Measurements from ENCODE around the gene RAB19. TPM values are rescaled to one million over a fixed set of nuclear protein-coding genes. Genes with fewer than 3 reads are reported as not detected.

The RAB19 gene, protein sequence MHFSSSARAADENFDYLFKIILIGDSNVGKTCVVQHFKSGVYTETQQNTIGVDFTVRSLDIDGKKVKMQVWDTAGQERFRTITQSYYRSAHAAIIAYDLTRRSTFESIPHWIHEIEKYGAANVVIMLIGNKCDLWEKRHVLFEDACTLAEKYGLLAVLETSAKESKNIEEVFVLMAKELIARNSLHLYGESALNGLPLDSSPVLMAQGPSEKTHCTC
- not detected in 2 replicates for total RNA-seq

DNA sequence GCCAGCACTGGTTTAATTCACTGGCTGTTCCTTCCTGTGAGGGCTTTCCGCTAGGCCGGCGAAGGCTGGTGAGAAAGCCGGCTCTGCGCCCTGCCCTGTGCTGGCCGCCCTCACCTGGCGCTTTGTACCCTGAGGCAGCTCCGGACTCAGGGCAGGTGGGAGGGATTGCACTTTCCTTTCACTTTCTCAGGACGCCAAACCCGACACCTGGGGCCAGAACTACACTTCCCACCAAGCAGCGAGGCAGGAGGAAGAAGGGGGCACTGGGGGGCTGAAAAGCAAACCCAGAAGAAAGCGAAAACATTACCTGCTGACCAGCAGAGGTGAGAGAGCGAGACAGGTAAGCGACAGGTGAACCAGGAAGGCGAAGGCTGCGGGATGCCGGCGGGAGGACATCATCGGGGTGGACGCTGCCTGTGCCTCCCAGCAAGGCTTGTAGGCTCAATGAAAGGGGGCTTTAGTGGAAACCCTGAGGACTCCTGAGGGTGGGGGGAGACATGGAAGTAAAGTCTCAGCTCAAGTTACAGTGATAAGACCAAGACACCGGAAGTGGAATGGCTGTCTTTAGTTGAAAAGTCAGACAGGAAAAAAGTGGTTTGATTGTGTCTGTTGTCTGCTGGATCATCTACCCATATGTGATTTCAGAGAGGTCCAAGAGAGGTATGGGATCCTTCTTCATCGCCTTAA lies at the start of gene RAB19:
Gene RAB19, plus strand, starts transcription at position 181 of the 687 bp plus-strand sequence. CDS start 3,589 bp downstream, outside the sequence.

DNA sequence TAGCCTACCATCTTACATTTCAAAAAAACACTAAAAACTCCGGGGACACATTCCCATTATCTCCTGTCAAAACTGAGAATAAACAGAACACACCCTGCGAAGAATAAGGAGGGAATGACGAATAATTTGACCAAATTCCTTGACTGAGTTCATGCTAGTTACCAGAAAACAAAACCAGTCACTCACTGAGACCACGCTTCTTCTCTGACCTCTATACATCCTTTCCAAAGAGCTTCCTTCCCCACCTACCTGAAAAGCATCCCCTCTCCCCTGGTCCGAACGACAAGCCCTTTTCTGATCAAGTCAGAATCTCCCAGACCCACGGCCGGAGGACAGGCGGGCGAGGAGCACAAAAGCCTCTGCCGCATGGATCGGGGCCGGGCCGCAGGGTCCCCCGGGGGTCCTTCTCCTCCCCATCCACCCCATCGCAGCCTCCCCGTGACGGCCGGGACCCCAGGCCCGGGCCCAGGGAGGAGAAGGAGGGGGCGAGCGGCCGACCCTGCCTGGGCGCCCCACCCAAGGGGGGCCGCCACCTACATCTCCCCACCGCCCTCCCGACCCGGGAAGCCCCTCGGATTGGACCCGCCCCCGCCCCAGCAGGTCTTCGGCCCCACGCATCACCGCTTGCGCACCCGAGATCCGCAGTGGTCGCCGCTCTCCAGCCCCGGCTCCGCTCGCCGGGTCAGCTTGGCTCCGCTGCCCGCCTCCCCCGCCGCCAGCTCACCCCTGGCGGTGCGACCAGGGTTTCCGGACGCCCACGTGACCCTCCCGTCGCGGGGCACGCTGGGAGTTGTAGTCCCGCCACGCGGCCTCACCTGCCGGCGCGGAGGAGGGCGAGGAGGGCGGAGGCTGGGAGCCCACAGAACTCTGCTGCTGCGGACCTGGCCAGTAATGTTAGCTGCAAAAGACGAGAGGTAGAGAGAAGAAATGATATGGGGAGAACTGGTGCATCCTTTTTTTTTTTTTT lies 5.8 kb upstream of the RAB19 start, which contains the start of gene SLC37A3:
Gene SLC37A3, minus strand, starts transcription at position 747 of the 967 bp plus-strand sequence. CDS start 16,004 bp downstream, outside the sequence.

Other genes with a start within 250 kb of the RAB19 start
- gene KDM7A, start 227.1 kb upstream of the RAB19 start, total RNA-seq, result 3.6 and 7.3 TPM in 2 replicates
- 72.1 and 85.1 TPM in 2 replicates for gene SLC37A3, start 5.5 kb upstream of the RAB19 start, total RNA-seq
- gene MKRN1, start 75.4 kb downstream of the RAB19 start, total RNA-seq, result 57.1 and 73.3 TPM in 2 replicates
- 0.96 and 11.3 TPM in 2 replicates for gene DENND2A, start 236.8 kb downstream of the RAB19 start, total RNA-seq